Islet precursor cell (in vitro differentiated cells): ENCODE results near the gene LRP2.

Experiments used
- DNase-seq: peaks from one replicate; pipeline ENCODE4 v3.0.0-alpha.2; 2018

The LRP2 gene

DNA sequence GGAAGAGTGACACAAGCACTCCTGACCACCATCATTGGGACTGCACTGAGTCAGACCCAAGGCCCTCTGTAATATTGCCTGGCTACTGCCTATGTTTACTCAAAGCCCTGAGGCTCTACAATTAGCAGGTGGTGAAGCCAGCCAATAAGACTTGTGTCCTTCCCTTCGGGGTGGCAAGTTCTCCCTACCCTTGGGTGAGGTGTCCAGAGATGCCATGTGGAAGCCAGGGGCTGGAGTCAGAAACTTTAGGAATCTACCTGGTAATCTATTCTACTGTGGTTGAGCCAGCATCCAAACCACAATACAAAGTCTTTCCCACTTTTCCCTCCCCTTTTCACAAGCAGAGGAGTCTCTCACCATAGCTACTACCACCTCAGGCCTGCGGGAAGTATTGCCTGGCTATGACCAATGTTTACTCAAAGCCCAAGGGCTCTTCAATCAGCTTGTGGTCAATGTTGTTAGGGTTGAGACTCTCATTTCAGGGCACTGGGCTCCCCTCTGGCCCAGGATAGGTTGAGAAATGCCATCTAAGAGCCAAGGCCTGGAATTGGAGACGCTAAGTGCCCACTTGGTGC, 275.4 kb downstream of the LRP2 start:
- DNase-seq = no peak

- DNase-seq = no peak
These were observed 279.3 kb downstream of the LRP2 start for GRCh38 chr2:169082995-169083394.

- DNase-seq = no peak
These were observed 280.8 kb downstream of the LRP2 start for GRCh38 chr2:169081551-169081950.

DNA sequence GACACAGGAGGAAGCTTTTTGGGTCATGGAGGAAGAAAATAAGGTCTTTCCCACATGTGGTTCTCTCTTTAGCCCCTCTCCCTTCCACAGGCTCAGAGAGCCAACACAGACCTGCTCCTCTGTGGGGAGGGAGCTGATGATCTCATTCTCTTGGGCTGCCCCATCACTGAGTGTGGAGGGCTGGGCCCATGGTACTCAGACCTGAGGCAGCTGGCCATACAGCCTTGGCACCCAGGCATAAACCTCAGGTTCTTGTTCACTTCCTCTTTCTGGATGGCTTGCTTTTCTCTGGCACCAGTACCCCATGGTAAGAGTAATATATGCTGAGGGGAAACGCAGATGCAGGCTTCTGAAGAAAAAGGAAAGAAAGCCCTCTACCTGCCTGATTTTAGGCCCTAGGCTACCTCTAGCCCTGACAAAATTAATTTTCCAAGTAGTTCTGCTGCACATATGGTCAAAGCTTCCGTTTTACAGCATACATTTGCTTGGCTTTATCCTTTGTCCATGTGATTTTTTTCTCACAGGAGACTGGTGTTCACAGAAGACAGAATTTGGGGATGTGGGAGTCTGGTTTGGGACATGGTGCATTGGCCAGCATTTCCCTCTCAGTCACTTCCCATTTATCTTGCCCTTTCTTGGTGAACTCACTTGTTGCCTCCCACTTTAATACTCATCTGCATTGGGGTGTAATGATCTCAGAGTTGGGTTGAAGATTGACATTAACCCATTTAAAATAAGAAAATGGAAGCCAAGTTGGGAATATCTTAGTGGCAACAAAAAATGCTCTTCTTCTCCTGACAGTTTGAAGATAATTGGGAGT, 281.9 kb downstream of the LRP2 start:
- no peak for DNase-seq

DNA sequence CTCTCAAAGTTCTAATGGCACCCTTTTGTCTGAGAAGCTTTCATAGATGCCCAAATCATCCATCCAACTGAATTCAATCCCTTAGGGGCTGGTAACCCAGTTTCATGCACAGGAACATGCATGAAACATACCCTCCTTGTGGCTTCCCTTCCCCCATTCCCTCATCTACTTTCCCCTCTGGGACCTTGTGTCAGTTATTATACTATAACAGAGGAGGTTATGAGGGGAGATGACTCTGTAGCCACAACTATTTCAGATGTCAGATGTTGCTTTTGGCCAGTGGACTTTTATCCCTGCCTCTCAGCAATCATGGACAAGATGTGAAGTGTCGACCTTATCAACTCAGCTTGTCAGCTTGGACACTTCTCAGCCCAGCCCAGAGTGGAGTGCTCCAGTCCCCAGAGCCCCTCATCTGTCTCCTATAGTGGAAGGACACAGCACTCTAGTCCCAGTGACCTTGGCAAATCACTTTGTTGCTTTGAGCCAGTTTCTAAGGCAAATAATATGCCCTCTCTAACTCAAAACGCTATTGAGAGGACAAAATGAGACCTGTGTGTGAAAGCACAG, 284.6 kb downstream of the LRP2 start:
- no peak for DNase-seq
